GM11168 (cell line): Measurements from ENCODE around the gene CDC42SE1.

Experiments
- in situ Hi-C: fragments of 300-500 bp; cut with MboI; formaldehyde crosslinking; loops from one replicate; pipeline ENCODE4 v1.12.0; 2022; ENCODE audit warnings: low sequenced_read_pairs; ENCODE audit not compliant: unreplicated experiment

Gene CDC42SE1

GRCh38 chr1:151010346-151010726, 49.1 kb downstream of the CDC42SE1 start:
- in situ Hi-C loops, result no loop called here

- in situ Hi-C loops, result no loop called here
These were observed 49.6 kb downstream of the CDC42SE1 start for GRCh38 chr1:151009674-151010345.

- in situ Hi-C loops, result no loop called here
These were observed 50.2 kb downstream of the CDC42SE1 start for GRCh38 chr1:151009206-151009587.

DNA sequence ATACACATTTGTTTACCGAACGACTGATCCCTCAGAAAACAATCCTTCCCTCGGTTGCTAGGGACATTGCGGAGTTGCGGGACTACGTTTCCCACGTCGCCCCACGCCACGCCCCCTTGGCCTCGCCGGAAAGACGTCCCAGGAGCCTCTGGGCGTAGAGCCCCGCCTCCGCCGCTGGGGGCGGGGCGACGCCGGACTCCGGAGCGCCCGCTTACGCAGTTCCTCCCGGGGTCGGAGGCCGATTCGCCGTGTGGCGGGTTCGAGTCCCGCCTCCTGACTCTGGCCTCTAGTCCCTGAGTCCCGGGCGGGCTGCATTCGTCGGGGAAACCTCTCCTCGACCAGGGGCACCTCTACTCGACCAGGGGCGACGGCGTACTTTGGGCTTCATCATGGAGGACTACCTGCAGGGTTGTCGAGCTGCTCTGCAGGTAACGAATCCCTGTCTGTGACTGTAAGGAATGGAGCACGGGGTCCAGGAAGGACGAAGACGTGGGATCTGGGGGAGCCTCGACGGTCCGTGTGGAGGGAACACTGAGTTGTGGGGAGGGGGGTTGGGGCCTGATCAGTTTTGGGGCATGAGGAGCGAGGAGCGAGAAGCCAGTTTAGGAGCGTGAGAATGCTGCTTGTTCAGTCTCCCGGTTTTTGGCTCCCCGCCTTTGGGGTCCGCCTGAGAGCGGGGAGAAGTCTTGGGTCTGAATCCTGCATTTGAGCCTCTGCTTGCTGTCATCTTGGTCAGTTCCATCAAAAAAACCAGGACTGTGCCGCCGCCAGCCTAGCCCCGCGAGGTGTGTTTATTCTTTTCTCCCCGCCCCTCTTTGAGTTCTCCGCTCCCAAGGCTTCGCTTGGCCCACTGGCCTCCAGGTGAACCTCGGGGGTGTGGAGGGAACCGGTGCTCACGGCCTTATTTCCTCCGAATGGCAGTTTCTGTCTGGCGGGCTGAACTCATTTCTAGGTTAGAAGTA, 50.9 kb downstream of the CDC42SE1 start, which contains the start of gene PRUNE1:
Gene PRUNE1, plus strand, starts transcription at position 206 of the 962 bp plus-strand sequence. Its CDS starts 184 bp downstream, at position 390.
- in situ Hi-C loops, result no loop called here

DNA sequence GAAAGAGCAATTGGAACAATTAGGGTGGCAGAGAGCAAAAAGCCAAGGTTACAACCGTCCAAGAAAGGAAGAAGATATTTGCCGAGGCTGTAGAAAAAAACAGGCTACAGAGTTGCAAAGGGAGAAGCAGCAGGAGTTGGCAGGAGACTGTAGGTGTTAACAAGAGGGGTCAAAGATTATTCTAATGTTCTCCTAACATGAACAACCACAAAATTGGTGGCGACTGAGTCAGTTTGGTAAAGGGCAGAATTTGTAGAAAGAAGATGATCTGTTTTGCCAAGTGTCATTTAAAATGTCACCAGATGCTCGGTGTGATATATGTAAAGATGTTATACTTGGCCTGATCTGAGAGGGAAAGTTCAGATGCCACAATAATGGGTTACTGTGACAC, 51.6 kb downstream of the CDC42SE1 start:
- in situ Hi-C loops, result no loop called here

DNA sequence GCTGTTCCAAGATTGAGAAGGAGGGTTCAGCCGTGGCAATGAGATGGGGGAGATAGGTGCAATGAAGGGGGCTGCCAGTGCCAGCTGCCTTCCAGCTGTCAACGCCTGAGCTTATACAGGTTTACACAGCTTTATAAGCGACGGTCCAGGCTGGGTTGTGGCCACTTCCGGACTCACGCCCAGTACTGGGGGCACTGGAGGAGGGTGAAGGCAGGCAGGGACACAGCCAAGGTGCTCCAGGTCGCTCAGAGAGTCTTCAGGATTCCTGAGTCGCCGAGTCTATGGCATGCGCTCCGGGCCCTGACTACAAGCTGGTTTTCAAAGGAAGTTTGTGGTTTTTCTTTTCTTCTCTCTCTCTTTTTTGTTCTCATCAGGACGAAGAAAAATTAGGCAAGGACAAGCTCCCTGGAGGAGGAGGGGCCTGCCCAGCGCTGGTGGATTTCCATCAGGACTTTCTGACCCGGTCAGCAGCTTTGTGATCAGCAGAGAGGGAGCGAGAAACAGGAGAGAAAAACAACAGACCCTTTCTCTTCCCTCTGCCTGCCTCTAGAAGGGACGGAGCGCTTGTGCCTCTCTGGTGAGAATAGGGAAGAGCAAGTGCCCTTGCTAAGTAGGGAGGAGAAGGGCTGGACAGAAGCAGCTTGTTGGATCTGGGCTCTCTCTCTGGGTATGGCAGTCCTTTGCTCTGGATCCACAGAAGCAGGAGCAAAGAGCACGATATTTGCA, 52.9 kb downstream of the CDC42SE1 start, which contains the start of gene MINDY1:
Gene MINDY1, minus strand, starts transcription at position 576 of the 726 bp plus-strand sequence. CDS start 4,285 bp downstream, outside the sequence.
- in situ Hi-C loops, result no loop called here

DNA sequence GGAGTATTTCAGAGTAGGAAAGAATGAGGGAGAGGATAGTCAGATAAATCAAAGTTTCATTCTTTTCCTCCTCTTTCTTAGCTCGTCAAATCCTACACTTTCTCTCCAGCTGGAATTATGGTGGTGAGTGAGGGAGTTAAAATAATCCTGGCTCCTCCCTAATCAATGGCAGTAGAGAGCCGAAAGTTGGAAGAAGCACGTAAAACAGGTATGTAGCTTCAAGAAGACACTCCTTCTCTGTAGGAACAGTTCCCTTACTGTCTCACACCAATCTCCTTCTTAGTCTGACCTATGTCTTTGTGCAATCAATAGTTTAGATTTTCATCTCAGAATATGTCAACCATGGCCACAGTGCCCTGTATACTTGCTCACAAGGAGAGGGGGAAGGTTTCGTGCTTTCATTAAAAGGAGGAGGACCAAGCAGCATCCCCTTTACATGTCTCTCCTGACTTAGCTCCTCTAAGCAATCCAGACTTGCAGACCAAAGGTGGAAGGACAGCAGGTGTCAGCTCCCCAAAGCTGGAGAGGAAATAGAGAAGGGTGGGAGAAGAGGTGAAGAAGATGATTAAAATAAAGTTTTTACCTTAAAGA, 53.6 kb downstream of the CDC42SE1 start:
- in situ Hi-C loops, result no loop called here

GRCh38 chr1:151003180-151003579, 56.2 kb downstream of the CDC42SE1 start:
- in situ Hi-C loops, result no loop called here

DNA sequence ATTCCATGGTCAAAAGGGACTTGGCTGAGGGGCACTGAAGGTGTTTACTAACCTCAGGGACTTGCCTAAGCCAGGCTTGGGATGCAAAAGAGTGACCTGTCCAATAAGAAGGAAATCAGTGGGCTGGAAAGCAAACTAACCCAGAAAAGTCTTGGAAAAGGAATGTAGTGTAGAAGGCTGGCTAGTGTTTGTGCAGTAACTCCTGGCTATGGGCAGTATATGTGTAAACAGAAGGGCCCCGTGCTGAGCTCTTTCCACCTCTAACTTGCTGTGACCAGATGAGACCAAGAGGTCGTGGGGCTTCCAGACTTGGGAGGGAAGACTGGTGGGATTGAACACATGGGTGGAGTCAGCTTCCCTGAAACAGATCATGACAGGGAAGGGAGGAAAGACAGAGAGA, 56.8 kb downstream of the CDC42SE1 start:
- in situ Hi-C loops, result no loop called here

DNA sequence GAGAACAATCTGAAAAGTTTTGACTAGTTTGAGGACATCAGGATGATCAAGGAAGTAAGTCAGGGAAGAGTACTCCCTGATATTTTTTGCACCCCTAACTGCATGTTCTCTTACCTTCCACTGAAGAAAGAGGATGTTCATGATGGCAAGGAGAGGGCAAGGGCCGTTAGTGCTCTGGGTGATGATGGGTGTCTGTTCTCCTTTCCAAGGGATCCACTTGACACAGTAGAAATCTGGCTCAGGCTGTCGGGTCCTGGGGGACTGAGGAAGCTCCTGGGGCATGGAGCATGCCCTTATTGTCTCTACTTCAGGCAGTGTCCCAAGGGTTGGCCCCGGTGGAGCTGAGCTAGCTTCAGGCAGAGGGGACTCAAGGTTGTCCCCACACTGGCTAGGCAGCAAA, 57.4 kb downstream of the CDC42SE1 start:
- in situ Hi-C loops, result no loop called here

- in situ Hi-C loops, result no loop called here
These were observed 57.8 kb downstream of the CDC42SE1 start for GRCh38 chr1:151001602-151002001.
